OCI-LY7 (cell line): Measurements from ENCODE around the gene ITGAE. TPM values are rescaled to one million over a fixed set of nuclear protein-coding genes. Genes with fewer than 3 reads are reported as not detected.
A peak's percentile ranks its signal among the peaks of the same experiment; 100 is the strongest.

ENCODE experiments used
- BruUV-seq: library from RNA; stranded (reverse); fragments of 400-500 nt; replicated peaks from 2 replicates; lab custom pipeline; 2021; lab: Mats Ljungman, UMichigan
- CTCF ChIA-PET: fragments of 300-600 bp; sonication (Branson Sonifier 250); formaldehyde crosslinking; loops from one replicate; lab custom pipeline; 2022; ENCODE audit warnings: antibody characterized with exemption; ENCODE audit not compliant: unreplicated experiment; lab: Charles Lee
- POLR2A ChIA-PET: fragments of 300-600 bp; sonication (Branson Sonifier 250); formaldehyde crosslinking; loops from one replicate; lab custom pipeline; 2022; ENCODE audit warnings: antibody characterized with exemption; lab: Charles Lee
- DNase-seq: peaks from one replicate; pipeline ENCODE4 v3.0.0-alpha.2; 2015; ENCODE audit warnings: low spot score
- H2AFZ ChIP-seq: fragments of 200-600 bp; sonication (generic), shearing (Covaris generic); 2 replicates; pipeline ENCODE4 v1.6.1; 2014; ENCODE audit warnings: mild to moderate bottlenecking, antibody characterized with exemption, low read length, moderate library complexity
- H3K27ac ChIP-seq: fragments of 200-600 bp; sonication (generic); 2 replicates; pipeline ENCODE4 v1.5.1; 2014; ENCODE audit warnings: mixed run types, low read depth, mild to moderate bottlenecking, moderate library complexity, low read length, inconsistent platforms; ENCODE audit not compliant: poor library complexity, severe bottlenecking
- H3K36me3 ChIP-seq: fragments of 200-600 bp; sonication (generic); 2 replicates; pipeline ENCODE4 v1.6.1; 2014; ENCODE audit warnings: mild to moderate bottlenecking, antibody characterized with exemption, low read length, moderate library complexity, mixed read lengths; ENCODE audit not compliant: insufficient read depth
- H3K4me1 ChIP-seq: fragments of 200-600 bp; sonication (generic); 2 replicates; pipeline ENCODE4 v1.5.1; 2014; ENCODE audit warnings: mild to moderate bottlenecking, low read length; ENCODE audit not compliant: insufficient read depth, poor library complexity, severe bottlenecking
- H3K4me2 ChIP-seq: fragments of 200-600 bp; sonication (generic); 2 replicates; pipeline ENCODE4 v1.6.1; 2014; ENCODE audit warnings: mild to moderate bottlenecking, low read length
- H3K4me3 ChIP-seq: fragments of 200-600 bp; sonication (generic); 2 replicates; pipeline ENCODE4 v1.5.1; 2014; ENCODE audit warnings: mild to moderate bottlenecking, low read depth, low read length; ENCODE audit not compliant: poor library complexity, severe bottlenecking
- H3K79me2 ChIP-seq: fragments of 200-600 bp; sonication (generic); 2 replicates; pipeline ENCODE4 v1.6.1; 2016; ENCODE audit warnings: low read depth, mild to moderate bottlenecking, low read length, moderate library complexity, mixed read lengths; ENCODE audit not compliant: insufficient read depth
- H3K9me2 ChIP-seq: fragments of 200-600 bp; sonication (generic); 2 replicates; pipeline ENCODE4 v1.6.1; 2016; ENCODE audit warnings: mild to moderate bottlenecking, low read length, mixed read lengths; ENCODE audit not compliant: insufficient read depth
- H3K9me3 ChIP-seq: fragments of 200-600 bp; sonication (generic); 2 replicates; pipeline ENCODE4 v1.6.1; 2014; ENCODE audit warnings: mild to moderate bottlenecking, mixed run types, low read length, mixed read lengths
- H4K20me1 ChIP-seq: fragments of 200-600 bp; sonication (generic); 2 replicates; pipeline ENCODE4 v1.6.1; 2014; ENCODE audit warnings: mild to moderate bottlenecking, antibody characterized with exemption, low read length, moderate library complexity, mixed read lengths; ENCODE audit not compliant: insufficient read depth
- CTCF ChIP-seq: fragments of 200-600 bp; sonication (generic); conservative IDR thresholded peaks from 2 replicates; pipeline ENCODE4 v1.5.1; 2014; ENCODE audit warnings: mild to moderate bottlenecking, antibody characterized with exemption, low read length, moderate library complexity, mixed read lengths
- EZH2phosphoT487 ChIP-seq: fragments of 200-600 bp; sonication (generic); IDR thresholded peaks from 2 replicates; pipeline ENCODE4 v1.6.1; 2018; ENCODE audit warnings: low read depth, borderline replicate concordance, mild to moderate bottlenecking, mixed run types, antibody characterized with exemption, low read length, moderate library complexity, mixed read lengths
- intact Hi-C: fragments of 100-400 bp; cut with micrococcal nuclease; formaldehyde crosslinking; loops from one replicate; pipeline ENCODE4 v1.10.0; 2022; ENCODE audit not compliant: unreplicated experiment
- total RNA-seq, 2 experiments: library from RNA; depleted of rRNA in 1 of 2; stranded (reverse); fragments of >200 nt in 1 of 2; shearing (Covaris generic) in 1 of 2; gene quantifications; 2 replicates each; pipeline ENCODE4 v1.2.3, GENCODE V29; 2014 to 2022

ITGAE gene
- total RNA-seq, 2 experiments from 2014 or later = 52.2 to 61.2 TPM

DNA sequence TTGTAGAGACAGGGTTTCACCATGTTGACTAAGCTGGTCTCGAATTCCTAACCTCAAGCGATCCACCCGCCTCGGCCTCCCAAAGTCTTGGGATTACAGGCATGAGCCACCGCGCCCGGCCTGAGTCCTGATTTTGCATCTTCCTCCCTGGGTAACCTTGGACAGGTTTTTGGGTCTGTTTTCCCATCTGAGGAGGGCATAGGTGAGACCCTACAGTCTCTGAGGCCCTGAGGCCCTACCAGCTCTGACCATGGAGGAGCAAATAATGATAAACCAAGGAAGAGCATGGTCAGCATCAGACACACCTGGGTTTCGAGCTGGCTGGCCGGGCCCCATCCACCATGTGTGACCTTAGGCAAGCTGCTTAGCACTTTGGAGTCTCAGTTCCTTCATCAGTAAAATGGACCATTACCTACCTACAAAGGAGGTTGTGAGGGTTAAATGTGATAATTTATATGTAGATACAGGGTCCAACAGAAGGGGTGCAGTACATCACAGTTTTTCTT is 46.2 kb upstream of the ITGAE start:
- H3K4me3 ChIP-seq = no peak overlapping the region
- H3K9me3 ChIP-seq = no peaks in the 10 kb centered on the region
- DNase-seq = no peak
- H3K4me1 ChIP-seq = peaks cover 14% of the 10 kb centered on the region
- no TSS peak for BruUV-seq
- H3K27ac ChIP-seq = no peak overlapping the region
- no peaks in the 10 kb centered on the region for H4K20me1 ChIP-seq
- H3K4me2 ChIP-seq = no peak overlapping the region
- TF ChIP-seq CTCF (no peak), EZH2phosphoT487 (no peak)
- CTCF ChIA-PET = interaction anchor here (1.3 kb wide), 1 partner anchor 11 kb away, joined by 8 read pairs; no protein-coding TSS in a partner anchor
- peaks cover 19% of the 10 kb centered on the region for H3K36me3 ChIP-seq
- H3K9me2 ChIP-seq = no peaks in the 10 kb centered on the region
- intact Hi-C loops = loop anchor here (5.0 kb wide), 1 partner anchor 65 kb away; no protein-coding TSS in a partner anchor
- POLR2A ChIA-PET = interaction anchor here (0.7 to 1.7 kb wide), 7 partner anchors 10 to 276 kb away, joined by 3 to 5 read pairs (median 4); partner anchors contain the start of gene CAMKK1
- no peak overlapping the region for H2AFZ ChIP-seq
- peaks cover 25% of the 10 kb centered on the region; the same call in 1 of the 2 replicates for H3K79me2 ChIP-seq

DNA sequence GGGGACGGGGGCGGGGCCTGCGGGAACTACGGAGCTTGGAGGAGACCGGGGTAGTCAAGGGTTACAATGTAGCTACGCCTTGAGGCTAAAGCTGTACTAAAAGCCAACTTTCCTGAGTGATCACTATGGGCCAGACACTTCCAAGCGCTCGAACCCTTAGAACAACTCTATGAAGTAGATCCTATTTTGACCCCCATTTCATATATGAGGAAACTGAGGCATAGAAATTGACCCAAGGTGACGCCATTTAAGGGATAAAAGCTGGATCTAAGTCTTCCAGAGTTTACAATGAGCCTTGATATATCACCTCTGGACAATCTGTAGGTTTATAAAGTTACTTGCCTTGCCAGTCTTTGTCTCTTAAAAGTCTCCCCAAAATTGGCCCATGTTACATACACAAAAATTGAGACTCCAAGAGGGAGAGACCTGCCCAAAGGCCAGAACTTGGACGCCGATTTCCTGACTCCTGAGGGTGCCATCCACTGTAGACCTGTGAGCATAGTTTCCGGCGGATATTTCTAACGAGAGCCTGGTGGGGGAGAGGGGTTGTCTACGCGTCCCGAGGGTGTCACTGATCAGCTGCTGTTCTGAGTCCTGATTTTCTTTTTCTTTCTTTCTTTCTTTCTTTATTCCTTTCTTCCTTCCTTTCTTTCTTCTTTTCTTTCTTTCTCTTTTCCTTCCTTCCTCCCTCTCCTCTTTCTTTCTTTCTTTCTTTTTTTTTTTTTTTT is 45.6 kb upstream of the ITGAE start:
- peak overlapping the region; percentile 36; the same call in 1 of the 2 replicates for H2AFZ ChIP-seq
- peaks cover 25% of the 10 kb centered on the region for H3K36me3 ChIP-seq
- H3K4me1 ChIP-seq = peaks cover 14% of the 10 kb centered on the region
- H4K20me1 ChIP-seq = no peaks in the 10 kb centered on the region
- intact Hi-C loops = loop anchor here (5.0 kb wide), 1 partner anchor 66 kb away; no protein-coding TSS in a partner anchor
- TF ChIP-seq EZH2phosphoT487 (no peak), CTCF (no peak; the same call in 1 of the 2 replicates)
- CTCF ChIA-PET = interaction anchor here (1.3 kb wide), 1 partner anchor 11 kb away, joined by 8 read pairs; no protein-coding TSS in a partner anchor
- H3K79me2 ChIP-seq = peaks cover 25% of the 10 kb centered on the region; the same call in 1 of the 2 replicates
- H3K9me2 ChIP-seq = no peaks in the 10 kb centered on the region
- H3K27ac ChIP-seq = no peak overlapping the region
- H3K4me3 ChIP-seq = peak overlapping the region; percentile 94
- no peaks in the 10 kb centered on the region for H3K9me3 ChIP-seq
- BruUV-seq = no TSS peak
- H3K4me2 ChIP-seq = peak overlapping the region; percentile 62
- POLR2A ChIA-PET = interaction anchor here (0.6 to 1.7 kb wide), 10 partner anchors 10 to 275 kb away, joined by 3 to 6 read pairs (median 4); no protein-coding TSS in a partner anchor
- no peak for DNase-seq
